HCT116 (cell line): Measurements from ENCODE around the gene ZNF580. TPM values are rescaled to one million over a fixed set of nuclear protein-coding genes. Genes with fewer than 3 reads are reported as not detected.

Experiments used
- ATAC-seq: fragments of 200-7000 bp; cut with Tn5 transposase; 2 replicates; pipeline ENCODE4 v1.9.1; 2020; ENCODE audit warnings: mild to moderate bottlenecking, moderate library complexity
- BruUV-seq: library from RNA; stranded (reverse); fragments of 400-500 nt; replicated peaks from 2 replicates; lab custom pipeline; 2021; lab: Mats Ljungman, UMichigan
- CTCF ChIA-PET: fragments of 300-600 bp; sonication (Branson Sonifier 250); formaldehyde crosslinking; loops from one replicate; lab custom pipeline; 2021; ENCODE audit warnings: antibody characterized with exemption; lab: Charles Lee
- POLR2A ChIA-PET: fragments of 300-600, 350-600 bp; sonication (Branson Sonifier 250); formaldehyde crosslinking; loops from one replicate; lab custom pipeline; 2021; ENCODE audit warnings: antibody characterized with exemption; lab: Charles Lee
- RAD21 ChIA-PET, 2 experiments: fragments of 300-600 bp; sonication (Branson Sonifier 250); formaldehyde crosslinking; loops; one replicate each; lab custom pipeline; 2023; ENCODE audit warnings: low total read pairs in 2 of 2; ENCODE audit not compliant: uncharacterized antibody in 2 of 2, unreplicated experiment in 2 of 2, low non-redundant PET in 1 of 2; lab: Charles Lee
- DNase-seq: peaks from one replicate; pipeline ENCODE4 v3.0.0-alpha.2; 2010; ENCODE audit warnings: low read depth, low spot score
- H2AFZ ChIP-seq: fragments of 200-600 bp; shearing (Covaris generic), sonication (generic); 2 replicates; pipeline ENCODE4 v1.6.1; 2017; ENCODE audit warnings: low read depth, mixed run types, mixed read lengths, antibody characterized with exemption, low read length; ENCODE audit not compliant: poor library complexity, severe bottlenecking
- H3K27ac ChIP-seq: 2 replicates; pipeline ENCODE4 v1.5.1; 2012; ENCODE audit warnings: low read depth, low read length
- H3K27me3 ChIP-seq: fragments of 200-600 bp; sonication (generic); 2 replicates; pipeline ENCODE4 v1.6.1; 2016; ENCODE audit warnings: mixed run types, low read length, mixed read lengths; ENCODE audit not compliant: insufficient read depth
- H3K36me3 ChIP-seq, 2 experiments: fragments of 200-500 bp in 1 of 2; fragments of 200-600 bp in 1 of 2; sonication (Bioruptor generic) in 1 of 2; sonication (generic) in 1 of 2; 2 replicates each; pipeline versions ENCODE4 v1.5.1 to v1.6.1; 2014 to 2016; ENCODE audit warnings: low read length in 2 of 2, inconsistent platforms in 1 of 2, mixed read lengths in 1 of 2, mixed run types in 1 of 2; ENCODE audit not compliant: insufficient read depth in 2 of 2, control insufficient read depth in 1 of 2
- H3K4me1 ChIP-seq, 2 experiments: fragments of 200-600 bp in 1 of 2; sonication (generic) in 1 of 2; 2 replicates each; pipeline versions ENCODE4 v1.5.1 to v1.6.1; 2012 to 2017; ENCODE audit warnings: low read length in 2 of 2, inconsistent platforms in 1 of 2, mild to moderate bottlenecking in 1 of 2, mixed read lengths in 1 of 2, mixed run types in 1 of 2, moderate library complexity in 1 of 2; ENCODE audit not compliant: insufficient read depth in 2 of 2, control insufficient read depth in 1 of 2
- H3K4me2 ChIP-seq: fragments of 200-600 bp; sonication (generic); 2 replicates; pipeline ENCODE4 v1.6.1; 2017; ENCODE audit warnings: mixed run types, low read length, mixed read lengths
- H3K4me3 ChIP-seq, 2 experiments: fragments of 200-600 bp in 1 of 2; sonication (generic) in 1 of 2; replicated peaks in 1 of 2; 2 replicates each; pipeline ENCODE4 v1.5.1; 2011 to 2016; ENCODE audit warnings: low read length in 2 of 2, control low read depth in 1 of 2, low read depth in 1 of 2, mild to moderate bottlenecking in 1 of 2, mixed read lengths in 1 of 2, mixed run types in 1 of 2
- H3K79me2 ChIP-seq: fragments of 200-600 bp; sonication (generic); 2 replicates; pipeline ENCODE4 v1.6.1; 2017; ENCODE audit warnings: mild to moderate bottlenecking, mixed run types, low read length, moderate library complexity, mixed read lengths; ENCODE audit not compliant: insufficient read depth
- H3K9ac ChIP-seq: fragments of 200-600 bp; sonication (generic); 2 replicates; pipeline ENCODE4 v1.6.1; 2016; ENCODE audit warnings: low read length, mixed read lengths
- H3K9me2 ChIP-seq: fragments of 200-600 bp; sonication (generic), shearing (Covaris generic); 2 replicates; pipeline ENCODE4 v1.6.1; 2017; ENCODE audit warnings: mixed run types, mild to moderate bottlenecking, moderate library complexity; ENCODE audit not compliant: insufficient read depth
- H3K9me3 ChIP-seq, 2 experiments: fragments of 200-500 bp in 1 of 2; fragments of 200-600 bp in 1 of 2; sonication (Bioruptor generic) in 1 of 2; sonication (generic) in 1 of 2; 2 replicates each; pipeline ENCODE4 v1.6.1; 2014 to 2017; ENCODE audit warnings: low read length in 2 of 2, mixed read lengths in 2 of 2, inconsistent platforms in 1 of 2, low read depth in 1 of 2, mild to moderate bottlenecking in 1 of 2, mixed run types in 1 of 2, moderate library complexity in 1 of 2; ENCODE audit not compliant: control insufficient read depth in 1 of 2, insufficient read depth in 1 of 2
- H4K20me1 ChIP-seq: fragments of 200-600 bp; sonication (generic), shearing (Covaris generic); 2 replicates; pipeline ENCODE4 v1.6.1; 2017; ENCODE audit warnings: mixed run types, mild to moderate bottlenecking, moderate library complexity; ENCODE audit not compliant: insufficient read depth
- CEBPB ChIP-seq: IDR thresholded peaks from 2 replicates; pipeline ENCODE4 v1.6.1; 2012; ENCODE audit warnings: low read depth
- EGR1 ChIP-seq: IDR thresholded peaks from 2 replicates; pipeline ENCODE4 v1.6.1; 2012; ENCODE audit warnings: low read depth
- ELF1 ChIP-seq: IDR thresholded peaks from 2 replicates; pipeline ENCODE4 v1.6.1; 2012; ENCODE audit warnings: low read depth, borderline replicate concordance
- FOSL1 ChIP-seq: IDR thresholded peaks from 2 replicates; pipeline ENCODE4 v1.6.1; 2012; ENCODE audit warnings: low read depth
- JUND ChIP-seq: IDR thresholded peaks from 2 replicates; pipeline ENCODE4 v1.6.1; 2012
- POLR2AphosphoS5 ChIP-seq: IDR thresholded peaks from 2 replicates; pipeline ENCODE4 v1.6.1; 2011; ENCODE audit warnings: mild to moderate bottlenecking, low read depth, low read length, moderate library complexity
- ZFX ChIP-seq: fragments of 450-650 bp; IDR thresholded peaks from 2 replicates; pipeline ENCODE4 v1.6.1; 2017
- intact Hi-C: fragments of 100-400 bp; cut with micrococcal nuclease; formaldehyde crosslinking; loops from 2 replicates; pipeline ENCODE4 v1.10.0; 2022
- total RNA-seq: library from RNA; stranded (reverse); gene quantifications from one replicate; pipeline ENCODE4 v1.2.1, GENCODE V29; 2021; ENCODE audit not compliant: unreplicated experiment
- TF ChIP-seq, protein P1 (sequence below): IDR thresholded peaks from 2 replicates; pipeline ENCODE4 v1.6.1; 2012; ENCODE audit warnings: low read depth
- TF ChIP-seq, protein P2 (sequence below): IDR thresholded peaks from 2 replicates; pipeline ENCODE4 v1.6.1; 2012
- TF ChIP-seq, protein P3 (sequence below): IDR thresholded peaks from 2 replicates; pipeline ENCODE4 v1.6.1; 2012

Gene ZNF580
- total RNA-seq, 1 experiment from 2014 or later: 36.7 TPM

DNA sequence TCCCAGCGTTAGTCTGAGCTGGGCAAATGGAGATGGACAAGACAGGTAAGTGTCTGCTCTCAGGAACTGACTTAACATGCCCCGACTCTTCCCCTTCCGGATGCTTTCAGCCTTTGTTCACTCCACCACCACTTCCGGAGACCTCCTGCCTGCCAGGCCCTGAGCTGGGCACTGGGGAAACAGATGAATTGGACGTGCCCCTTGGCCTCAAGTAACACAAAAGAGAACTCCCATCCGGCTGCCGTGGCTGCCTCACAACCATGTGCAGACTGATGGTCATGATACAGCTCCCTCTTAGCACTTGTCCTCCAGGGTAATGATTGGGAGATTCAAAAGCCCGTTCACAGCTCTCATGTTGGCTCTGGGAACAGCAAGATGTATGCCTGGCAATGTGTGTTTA, 23.4 kb upstream of the ZNF580 start:
- Histone ChIP-seq H2AFZ (no peak overlapping the region), H3K9me2 (no peaks in the 10 kb centered on the region), H3K36me3 (peaks cover 0 to 6% of the 10 kb centered on the region in 2 experiments; a peak in 2 of 4 replicates), H3K4me1 (no peaks in the 10 kb centered on the region), H3K27ac (no peak overlapping the region), H4K20me1 (no peaks in the 10 kb centered on the region), H3K4me3 (no peak overlapping the region), H3K9me3 (no peaks in the 10 kb centered on the region), H3K9ac (no peak overlapping the region), H3K79me2 (no peaks in the 10 kb centered on the region), H3K27me3 (no peaks in the 10 kb centered on the region), H3K4me2 (no peak overlapping the region)
- RAD21 ChIA-PET: no interaction called here
- BruUV-seq: no TSS peak
- no peak for DNase-seq
- intact Hi-C loops: no loop called here
- ATAC-seq: no peak
- POLR2A ChIA-PET: no interaction called here
- no peak for TF ChIP-seq FOSL1
- no peak for TF ChIP-seq ELF1
- no peak for TF ChIP-seq CEBPB
- TF ChIP-seq, protein P1, sequence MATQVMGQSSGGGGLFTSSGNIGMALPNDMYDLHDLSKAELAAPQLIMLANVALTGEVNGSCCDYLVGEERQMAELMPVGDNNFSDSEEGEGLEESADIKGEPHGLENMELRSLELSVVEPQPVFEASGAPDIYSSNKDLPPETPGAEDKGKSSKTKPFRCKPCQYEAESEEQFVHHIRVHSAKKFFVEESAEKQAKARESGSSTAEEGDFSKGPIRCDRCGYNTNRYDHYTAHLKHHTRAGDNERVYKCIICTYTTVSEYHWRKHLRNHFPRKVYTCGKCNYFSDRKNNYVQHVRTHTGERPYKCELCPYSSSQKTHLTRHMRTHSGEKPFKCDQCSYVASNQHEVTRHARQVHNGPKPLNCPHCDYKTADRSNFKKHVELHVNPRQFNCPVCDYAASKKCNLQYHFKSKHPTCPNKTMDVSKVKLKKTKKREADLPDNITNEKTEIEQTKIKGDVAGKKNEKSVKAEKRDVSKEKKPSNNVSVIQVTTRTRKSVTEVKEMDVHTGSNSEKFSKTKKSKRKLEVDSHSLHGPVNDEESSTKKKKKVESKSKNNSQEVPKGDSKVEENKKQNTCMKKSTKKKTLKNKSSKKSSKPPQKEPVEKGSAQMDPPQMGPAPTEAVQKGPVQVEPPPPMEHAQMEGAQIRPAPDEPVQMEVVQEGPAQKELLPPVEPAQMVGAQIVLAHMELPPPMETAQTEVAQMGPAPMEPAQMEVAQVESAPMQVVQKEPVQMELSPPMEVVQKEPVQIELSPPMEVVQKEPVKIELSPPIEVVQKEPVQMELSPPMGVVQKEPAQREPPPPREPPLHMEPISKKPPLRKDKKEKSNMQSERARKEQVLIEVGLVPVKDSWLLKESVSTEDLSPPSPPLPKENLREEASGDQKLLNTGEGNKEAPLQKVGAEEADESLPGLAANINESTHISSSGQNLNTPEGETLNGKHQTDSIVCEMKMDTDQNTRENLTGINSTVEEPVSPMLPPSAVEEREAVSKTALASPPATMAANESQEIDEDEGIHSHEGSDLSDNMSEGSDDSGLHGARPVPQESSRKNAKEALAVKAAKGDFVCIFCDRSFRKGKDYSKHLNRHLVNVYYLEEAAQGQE: no peak
- no peak for TF ChIP-seq JUND
- TF ChIP-seq, protein P2, sequence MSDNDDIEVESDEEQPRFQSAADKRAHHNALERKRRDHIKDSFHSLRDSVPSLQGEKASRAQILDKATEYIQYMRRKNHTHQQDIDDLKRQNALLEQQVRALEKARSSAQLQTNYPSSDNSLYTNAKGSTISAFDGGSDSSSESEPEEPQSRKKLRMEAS: no peak
- TF ChIP-seq ZFX: no peak
- TF ChIP-seq POLR2AphosphoS5: no peak
- TF ChIP-seq, protein P3, sequence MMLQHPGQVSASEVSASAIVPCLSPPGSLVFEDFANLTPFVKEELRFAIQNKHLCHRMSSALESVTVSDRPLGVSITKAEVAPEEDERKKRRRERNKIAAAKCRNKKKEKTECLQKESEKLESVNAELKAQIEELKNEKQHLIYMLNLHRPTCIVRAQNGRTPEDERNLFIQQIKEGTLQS: no peak
- TF ChIP-seq EGR1: no peak
- CTCF ChIA-PET: interaction anchor here (1.6 kb wide), 1 partner anchor 11 kb away, joined by 5 read pairs; no protein-coding TSS in a partner anchor
